ENCODE data around the gene NT5C1A.

The NT5C1A gene

DNA sequence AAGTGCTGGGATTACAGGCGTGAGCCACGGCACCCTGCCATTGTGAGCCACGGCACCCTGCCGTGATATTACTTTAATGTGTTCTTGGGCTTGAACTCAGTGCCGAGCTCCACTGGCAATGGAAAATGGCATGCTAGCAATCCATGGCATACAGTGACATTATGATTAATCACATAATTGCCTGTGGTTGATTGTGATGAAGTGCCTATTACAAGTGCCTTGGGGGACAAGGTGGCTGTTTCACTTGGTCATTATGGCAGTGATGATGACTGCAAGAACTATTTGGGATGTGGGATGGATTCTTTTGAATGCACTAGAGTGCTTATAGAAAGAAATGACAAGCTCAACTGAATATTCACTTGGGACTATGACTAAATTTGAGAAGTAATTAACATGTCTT, 41.6 kb upstream of the NT5C1A start:
- CTCF ChIA-PET, result interaction anchor here (1.3 to 2.8 kb wide), 7 partner anchors 10 to 107 kb away, joined by 3 to 12 read pairs (median 7); no protein-coding TSS in a partner anchor
- H3K27ac ChIP-seq (ENCODE audit: extremely low read depth, low read depth, low read length), result no peak overlapping the region
- H3K4me1 ChIP-seq (ENCODE audit: control insufficient read depth, insufficient read depth, low read length), result no peaks in the 10 kb centered on the region
- H3K9me3 ChIP-seq (ENCODE audit: control insufficient read depth, insufficient read depth, low read depth, low read length), result no peaks in the 10 kb centered on the region
- H3K4me3 ChIP-seq (ENCODE audit: low read depth, low read length), result no peak overlapping the region
- POLR2A ChIA-PET, result interaction anchor here (0.9 kb wide), 1 partner anchor 25 kb away, joined by 4 read pairs; the partner anchor contains the start of gene PPIE
- TF ChIP-seq ZNF138 (tag by site-specific recombination; IDR thresholded peaks at IDR 0.05; ENCODE audit: borderline replicate concordance), result no peak
- TF ChIP-seq ZNF785 (tag by site-specific recombination; IDR thresholded peaks at IDR 0.05), result no peak
- no peak for TF ChIP-seq ZNF155 (tag by site-specific recombination; IDR thresholded peaks at IDR 0.05)
- no peak for TF ChIP-seq KLF8 (tag by site-specific recombination; IDR thresholded peaks at IDR 0.05)
- TF ChIP-seq HOXD13 (CRISPR knock-in tag; IDR thresholded peaks at IDR 0.05; ENCODE audit: borderline replicate concordance), result no peak
- TF ChIP-seq, protein P1, sequence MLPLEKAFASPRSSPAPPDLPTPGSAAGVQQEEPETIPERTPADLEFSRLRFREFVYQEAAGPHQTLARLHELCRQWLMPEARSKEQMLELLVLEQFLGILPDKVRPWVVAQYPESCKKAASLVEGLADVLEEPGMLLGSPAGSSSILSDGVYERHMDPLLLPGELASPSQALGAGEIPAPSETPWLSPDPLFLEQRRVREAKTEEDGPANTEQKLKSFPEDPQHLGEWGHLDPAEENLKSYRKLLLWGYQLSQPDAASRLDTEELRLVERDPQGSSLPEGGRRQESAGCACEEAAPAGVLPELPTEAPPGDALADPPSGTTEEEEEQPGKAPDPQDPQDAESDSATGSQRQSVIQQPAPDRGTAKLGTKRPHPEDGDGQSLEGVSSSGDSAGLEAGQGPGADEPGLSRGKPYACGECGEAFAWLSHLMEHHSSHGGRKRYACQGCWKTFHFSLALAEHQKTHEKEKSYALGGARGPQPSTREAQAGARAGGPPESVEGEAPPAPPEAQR (tag by site-specific recombination; IDR thresholded peaks at IDR 0.05), result no peak
- no peaks in the 10 kb centered on the region for H3K36me3 ChIP-seq (ENCODE audit: control insufficient read depth in 2 of 2, insufficient read depth in 1 of 2, low read length in 2 of 2)

DNA sequence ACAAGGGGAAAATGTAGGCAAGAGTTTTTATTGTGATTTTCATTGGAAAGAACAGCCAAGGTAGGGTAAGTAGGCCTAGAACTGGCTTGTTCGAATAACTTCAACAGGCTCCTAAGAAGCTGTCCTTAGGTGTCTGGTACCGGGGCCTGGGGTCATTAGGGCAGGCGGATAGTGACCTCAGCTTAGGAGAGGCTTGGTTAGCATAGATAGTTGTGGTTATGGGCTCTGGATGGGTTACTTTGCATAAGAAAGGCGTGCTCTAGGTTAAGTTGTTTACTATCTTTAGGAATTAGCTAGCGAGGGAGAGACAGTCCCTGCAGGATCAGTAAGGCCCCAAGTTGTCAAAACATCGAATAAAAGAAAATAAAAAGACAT, 40.0 kb upstream of the NT5C1A start:
- Histone ChIP-seq H3K27ac (ENCODE audit: extremely low read depth, low read depth, low read length) (no peak overlapping the region), H3K4me1 (ENCODE audit: control insufficient read depth, insufficient read depth, low read length) (no peaks in the 10 kb centered on the region), H3K4me3 (ENCODE audit: low read depth, low read length) (no peak overlapping the region), H3K9me3 (ENCODE audit: control insufficient read depth, insufficient read depth, low read depth, low read length) (no peaks in the 10 kb centered on the region), H3K36me3 (ENCODE audit: control insufficient read depth in 2 of 2, insufficient read depth in 1 of 2, low read length in 2 of 2) (no peaks in the 10 kb centered on the region)
- ChIA-PET CTCF (interaction anchor here (2.0 to 2.8 kb wide), 2 partner anchors 54 to 58 kb away, joined by 7 to 11 read pairs; no protein-coding TSS in a partner anchor), POLR2A (no interaction called here)
- TF ChIP-seq ZNF449 (tag by site-specific recombination; IDR thresholded peaks at IDR 0.05), result no peak
- TF ChIP-seq ZNF654 (tag by site-specific recombination; IDR thresholded peaks at IDR 0.05; ENCODE audit: low read depth), result no peak
- TF ChIP-seq, protein P2, sequence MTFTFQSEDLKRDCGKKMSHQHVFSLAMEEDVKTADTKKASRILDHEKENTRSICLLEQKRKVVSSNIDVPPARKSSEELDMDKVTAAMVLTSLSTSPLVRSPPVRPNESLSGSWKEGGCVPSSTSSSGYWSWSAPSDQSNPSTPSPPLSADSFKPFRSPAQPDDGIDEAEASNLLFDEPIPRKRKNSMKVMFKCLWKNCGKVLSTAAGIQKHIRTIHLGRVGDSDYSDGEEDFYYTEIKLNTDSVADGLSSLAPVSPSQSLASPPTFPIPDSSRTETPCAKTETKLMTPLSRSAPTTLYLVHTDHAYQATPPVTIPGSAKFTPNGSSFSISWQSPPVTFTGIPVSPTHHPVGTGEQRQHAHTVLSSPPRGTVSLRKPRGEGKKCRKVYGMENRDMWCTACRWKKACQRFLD (tag by site-specific recombination; IDR thresholded peaks at IDR 0.05), result no peak

GRCh38 chr1:39711104-39711965, 39.4 kb upstream of the NT5C1A start:
- Histone ChIP-seq H3K36me3 (ENCODE audit: control insufficient read depth in 2 of 2, insufficient read depth in 1 of 2, low read length in 2 of 2) (no peaks in the 10 kb centered on the region), H3K27ac (ENCODE audit: extremely low read depth, low read depth, low read length) (no peak overlapping the region), H3K4me1 (ENCODE audit: control insufficient read depth, insufficient read depth, low read length) (no peaks in the 10 kb centered on the region), H3K4me3 (ENCODE audit: low read depth, low read length) (no peak overlapping the region), H3K9me3 (ENCODE audit: control insufficient read depth, insufficient read depth, low read depth, low read length) (no peaks in the 10 kb centered on the region)
- ChIA-PET CTCF (interaction anchor here (0.6 to 2.8 kb wide), 3 partner anchors 8 to 445 kb away, joined by 3 to 11 read pairs (median 3); no protein-coding TSS in a partner anchor), POLR2A (no interaction called here)
- TF ChIP-seq TCF7L2 (IDR thresholded peaks at IDR 0.05; ENCODE audit: borderline replicate concordance, low read depth, low read length) (no peak), IKZF3 (tag by site-specific recombination; IDR thresholded peaks at IDR 0.05) (no peak), ZBTB44 (tag by site-specific recombination; IDR thresholded peaks at IDR 0.05) (no peak)

Data from HEK293 (cell line).